Lung (tissue), 12 donors: ENCODE results near the gene BLOC1S1. TPM values are rescaled to one million over a fixed set of nuclear protein-coding genes. Genes with fewer than 3 reads are reported as not detected.

ENCODE experiments used
- ATAC-seq: fragments of 200-7000 bp; cut with Tn5 transposase; one replicate; pipeline ENCODE4 v1.9.1; 2020; ENCODE audit warnings: moderate number of reproducible peaks; ENCODE audit not compliant: insufficient read depth, low FRiP score
- DNase-seq, 3 donors: peaks; one replicate each; pipeline ENCODE4 v3.0.0-alpha.2; 2013 to 2017
- H3K27ac ChIP-seq, 2 donors: one replicate each; pipeline ENCODE4 v1.5.1; 2013; ENCODE audit warnings: mild to moderate bottlenecking in 2 of 2, moderate library complexity in 2 of 2, control low read depth in 1 of 2, inconsistent platforms in 1 of 2, low read depth in 1 of 2, low read length in 1 of 2
- H3K27me3 ChIP-seq, 3 donors: one replicate each; pipeline ENCODE4 v1.5.1; 2013; ENCODE audit warnings: low read length in 2 of 3; ENCODE audit not compliant: control insufficient read depth in 3 of 3, insufficient read depth in 3 of 3
- H3K36me3 ChIP-seq, 4 donors: one replicate each; pipeline ENCODE4 v1.5.1; 2013; ENCODE audit warnings: low read length in 4 of 4, mild to moderate bottlenecking in 1 of 4, moderate library complexity in 1 of 4; ENCODE audit not compliant: control insufficient read depth in 4 of 4, insufficient read depth in 4 of 4
- H3K4me1 ChIP-seq, 5 donors: one replicate each; pipeline ENCODE4 v1.5.1; 2013; ENCODE audit warnings: low read length in 5 of 5, mild to moderate bottlenecking in 2 of 5, moderate library complexity in 1 of 5; ENCODE audit not compliant: control insufficient read depth in 5 of 5, insufficient read depth in 5 of 5
- H3K4me3 ChIP-seq: one replicate; pipeline ENCODE4 v1.5.1; 2013; ENCODE audit warnings: mild to moderate bottlenecking, control low read depth, moderate library complexity
- H3K9ac ChIP-seq, 2 donors: one replicate each; pipeline ENCODE4 v1.5.1; 2013; ENCODE audit warnings: low read length in 2 of 2, control low read depth in 1 of 2; ENCODE audit not compliant: insufficient read depth in 1 of 2
- H3K9me3 ChIP-seq, 4 donors: one replicate each; pipeline ENCODE4 v1.5.1; 2013; ENCODE audit warnings: low read length in 3 of 4, mild to moderate bottlenecking in 1 of 4, moderate library complexity in 1 of 4; ENCODE audit not compliant: control insufficient read depth in 4 of 4, insufficient read depth in 3 of 4
- WGBS, 2 donors: extraction: QIAGEN DNeasy Blood & Tissue Kit; methylation state at CpG; one replicate each; pipeline ENCODE4 v1.1.7; 2013; 5-methylcytosine and 5-hydroxymethylcytosine counted together
- polyA plus RNA-seq, 2 donors: library from polyadenylated mRNA; stranded (reverse); fragments of 200-250 nt; gene quantifications; one replicate each; pipeline ENCODE4 v1.2.1, GENCODE V29; 2013
- total RNA-seq, 2 donors: library from RNA; depleted of rRNA in 1 of 2; stranded (reverse); fragments of >200 nt in 1 of 2; gene quantifications; one replicate each; pipeline ENCODE4 v1.2.1, GENCODE V29; 2014 to 2021
- TF ChIP-seq, protein P1 (sequence below): IDR thresholded peaks from 2 replicates; pipeline ENCODE4 v1.5.1; 2012; ENCODE audit warnings: mild to moderate bottlenecking; ENCODE audit errors: control extremely low read depth, extremely low read depth
- donor health status: control.
- donor health status: control.
- donor health status: Bipolar disorder and iron deficiency.
- donor health status: healthy.
- donor health status: DM: yes; HTN: yes; CAD: no.

BLOC1S1 gene
- total and polyA plus RNA-seq, 4 donors = 53.9 to 374 (median 242) TPM

DNA sequence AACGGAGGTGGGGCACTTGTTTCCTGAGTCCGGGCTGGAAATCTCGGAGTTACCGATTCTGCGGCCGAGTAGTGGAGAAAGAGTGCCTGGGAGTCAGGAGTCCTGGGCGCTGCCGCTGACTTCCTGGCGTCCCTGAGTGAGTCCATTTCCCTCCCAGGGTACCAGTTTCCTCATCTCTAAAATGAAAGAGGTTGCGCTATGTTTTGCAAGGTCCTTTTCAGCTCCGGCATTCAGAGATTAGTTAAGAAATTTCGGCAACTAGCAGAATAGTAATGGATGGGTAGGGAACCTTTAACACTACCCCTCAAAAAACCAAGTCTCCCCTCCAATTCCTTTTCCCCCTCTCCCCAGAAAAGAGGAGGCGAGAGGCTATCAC, 724 bp downstream of the BLOC1S1 start:
- TF ChIP-seq, protein P1, sequence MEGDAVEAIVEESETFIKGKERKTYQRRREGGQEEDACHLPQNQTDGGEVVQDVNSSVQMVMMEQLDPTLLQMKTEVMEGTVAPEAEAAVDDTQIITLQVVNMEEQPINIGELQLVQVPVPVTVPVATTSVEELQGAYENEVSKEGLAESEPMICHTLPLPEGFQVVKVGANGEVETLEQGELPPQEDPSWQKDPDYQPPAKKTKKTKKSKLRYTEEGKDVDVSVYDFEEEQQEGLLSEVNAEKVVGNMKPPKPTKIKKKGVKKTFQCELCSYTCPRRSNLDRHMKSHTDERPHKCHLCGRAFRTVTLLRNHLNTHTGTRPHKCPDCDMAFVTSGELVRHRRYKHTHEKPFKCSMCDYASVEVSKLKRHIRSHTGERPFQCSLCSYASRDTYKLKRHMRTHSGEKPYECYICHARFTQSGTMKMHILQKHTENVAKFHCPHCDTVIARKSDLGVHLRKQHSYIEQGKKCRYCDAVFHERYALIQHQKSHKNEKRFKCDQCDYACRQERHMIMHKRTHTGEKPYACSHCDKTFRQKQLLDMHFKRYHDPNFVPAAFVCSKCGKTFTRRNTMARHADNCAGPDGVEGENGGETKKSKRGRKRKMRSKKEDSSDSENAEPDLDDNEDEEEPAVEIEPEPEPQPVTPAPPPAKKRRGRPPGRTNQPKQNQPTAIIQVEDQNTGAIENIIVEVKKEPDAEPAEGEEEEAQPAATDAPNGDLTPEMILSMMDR = no peak
- Histone ChIP-seq H3K27ac (peak overlapping the region; percentile 89 to 94), H3K4me3 (peak overlapping the region; percentile 69), H3K27me3 (no peaks in the 10 kb centered on the region), H3K36me3 (peaks cover 0 to 8% (median 4%) of the 10 kb centered on the region in 4 donors), H3K9me3 (no peaks in the 10 kb centered on the region), H3K4me1 (peaks cover 14 to 48% (median 21%) of the 10 kb centered on the region in 5 donors), H3K9ac (peak overlapping the region in 1 of 2 donors; percentile 3)
- DNase-seq (no peak), ATAC-seq (peak; percentile 3)
- 2 to 4% methylated on average over 13 of the region's 13 CpGs for WGBS, 2 donors

- H3K36me3 ChIP-seq = peaks cover 0 to 11% (median 4%) of the 10 kb centered on the region in 4 donors
- peaks cover 13 to 41% (median 21%) of the 10 kb centered on the region in 5 donors for H3K4me1 ChIP-seq
- no peaks in the 10 kb centered on the region for H3K27me3 ChIP-seq
- ATAC-seq (no peak), DNase-seq (no peak)
- WGBS, 2 donors = 34 to 36% methylated on average over 8 of the region's 8 CpGs
- H3K9ac ChIP-seq = no peak overlapping the region
- TF ChIP-seq, protein P1 = no peak
- peak overlapping the region; percentile 62 to 94 for H3K27ac ChIP-seq
- no peak overlapping the region for H3K4me3 ChIP-seq
- no peaks in the 10 kb centered on the region for H3K9me3 ChIP-seq
These were observed 1.5 kb downstream of the BLOC1S1 start for GRCh38 chr12:55717011-55718007.

DNA sequence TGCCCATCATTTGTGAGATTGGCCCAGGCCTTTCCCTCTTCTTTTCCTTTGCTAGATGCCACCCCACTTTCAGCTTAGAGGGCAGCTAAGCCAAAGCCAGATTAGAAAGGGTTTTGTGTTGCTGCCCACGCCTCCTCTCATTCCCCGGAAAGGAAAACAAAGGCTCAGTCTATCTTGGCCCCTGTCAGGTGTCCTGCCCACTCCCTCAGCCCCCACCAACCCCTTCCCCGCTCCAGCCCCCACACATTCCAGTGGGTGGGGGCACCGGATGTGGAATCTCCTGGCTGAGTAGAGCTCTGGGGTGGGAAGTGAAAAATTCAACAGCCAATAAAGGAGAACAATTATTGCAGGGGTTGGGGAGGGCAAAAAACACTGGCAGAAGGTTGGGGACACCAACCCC, 2.2 kb downstream of the BLOC1S1 start:
- no peak overlapping the region for H3K4me3 ChIP-seq
- no peak for DNase-seq
- H3K9ac ChIP-seq = no peak overlapping the region
- peaks cover 0 to 14% (median 6%) of the 10 kb centered on the region in 4 donors for H3K36me3 ChIP-seq
- H3K9me3 ChIP-seq = no peaks in the 10 kb centered on the region
- H3K27ac ChIP-seq = peak overlapping the region; percentile 49 to 94
- H3K4me1 ChIP-seq = peaks cover 8 to 34% (median 21%) of the 10 kb centered on the region in 5 donors
- no peak for ATAC-seq
- no peaks in the 10 kb centered on the region for H3K27me3 ChIP-seq
- TF ChIP-seq, protein P1 = no peak
- 52 to 78% methylated on average over 4 of the region's 4 CpGs for WGBS, 2 donors
